DMS53 treated with DMSO at 0.1 percent for 48 hours (cell line): ENCODE results near the gene PLA2G12B.
"Not testable (repeated sequence)": the region's sequence is repeated elsewhere in the genome, so short reads cannot be mapped to it uniquely, and the experiment has no call there.

Source experiments
- DNase-seq: peaks from one replicate; lab custom pipeline; 2025; ENCODE audit not compliant: unreplicated experiment; lab: John Stamatoyannopoulos, UW

The PLA2G12B gene

DNA sequence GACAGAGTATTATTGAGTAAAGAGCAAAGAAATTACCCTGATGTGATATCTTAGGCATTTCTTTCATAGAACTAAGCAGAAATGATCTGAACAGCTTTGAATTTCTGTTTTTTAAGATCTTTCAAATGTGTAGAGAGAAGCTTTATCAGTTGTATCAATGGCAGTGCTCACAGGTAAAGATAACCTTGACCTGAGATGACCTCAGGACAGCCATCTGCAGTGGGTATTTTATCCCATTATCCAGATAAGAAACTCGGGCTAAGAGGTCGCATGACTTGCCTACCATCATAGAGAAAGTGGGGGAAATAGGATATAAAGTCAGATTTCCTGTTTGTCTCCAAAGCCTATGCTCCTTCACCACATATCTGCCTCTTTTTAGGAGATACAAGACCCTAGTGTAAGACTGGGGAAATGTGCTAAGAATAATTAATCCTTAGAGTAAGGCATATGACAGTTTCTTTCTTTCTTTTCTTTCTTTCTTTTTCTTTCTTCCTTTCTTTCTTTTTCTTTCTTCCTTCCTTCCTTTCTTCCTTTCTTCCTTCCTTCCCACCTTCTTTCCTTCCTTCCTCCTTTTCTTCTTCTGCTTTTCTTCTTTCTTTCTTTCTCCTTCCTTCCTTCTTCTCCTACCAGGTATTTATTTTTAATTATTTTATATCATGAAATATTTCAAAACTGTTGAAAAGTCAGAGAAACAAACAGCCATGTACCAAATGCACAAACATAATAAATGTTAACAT, 10.9 kb downstream of the PLA2G12B start:
- DNase-seq: no peak

DNA sequence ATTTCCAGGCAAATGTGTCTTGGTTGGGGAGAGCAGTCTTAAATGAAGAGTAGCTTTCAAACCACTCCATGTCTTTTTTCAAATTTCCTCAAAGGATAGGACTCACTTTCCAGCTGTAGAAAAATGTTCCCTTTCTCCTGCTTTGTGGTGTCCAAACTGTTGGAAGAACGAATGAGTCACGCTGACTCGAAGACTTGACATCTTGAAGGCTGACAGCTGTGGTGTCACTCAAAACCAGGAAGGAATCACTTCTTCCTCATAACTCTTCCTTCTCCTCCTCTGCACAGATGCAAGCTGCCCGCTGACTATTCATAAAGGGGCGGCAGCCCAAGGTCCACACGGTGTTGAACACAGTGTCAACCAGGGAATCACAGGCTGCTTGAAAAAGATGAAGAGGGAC, 19.2 kb downstream of the PLA2G12B start:
- DNase-seq: no peak

DNA sequence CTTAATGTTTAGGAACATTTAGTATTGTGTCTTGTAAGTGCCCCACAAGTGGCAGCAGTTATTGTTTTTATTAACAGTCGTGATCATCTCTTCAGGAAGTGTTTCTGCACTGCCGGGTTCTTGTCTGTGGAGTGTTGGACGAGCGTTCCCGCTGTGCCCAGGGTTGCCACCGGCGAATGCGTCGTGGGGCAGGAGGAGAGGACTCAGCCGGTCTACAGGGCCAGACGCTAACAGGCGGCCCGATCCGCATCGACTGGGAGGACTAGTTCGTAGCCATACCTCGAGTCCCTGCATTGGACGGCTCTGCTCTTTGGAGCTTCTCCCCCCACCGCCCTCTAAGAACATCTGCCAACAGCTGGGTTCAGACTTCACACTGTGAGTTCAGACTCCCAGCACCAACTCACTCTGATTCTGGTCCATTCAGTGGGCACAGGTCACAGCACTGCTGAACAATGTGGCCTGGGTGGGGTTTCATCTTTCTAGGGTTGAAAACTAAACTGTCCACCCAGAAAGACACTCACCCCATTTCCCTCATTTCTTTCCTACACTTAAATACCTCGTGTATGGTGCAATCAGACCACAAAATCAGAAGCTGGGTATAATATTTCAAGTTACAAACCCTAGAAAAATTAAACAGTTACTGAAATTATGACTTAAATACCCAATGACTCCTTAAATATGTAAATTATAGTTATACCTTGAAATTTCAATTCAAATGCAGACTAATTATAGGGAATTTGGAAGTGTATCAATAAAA, 22.2 kb downstream of the PLA2G12B start:
- no peak for DNase-seq

DNA sequence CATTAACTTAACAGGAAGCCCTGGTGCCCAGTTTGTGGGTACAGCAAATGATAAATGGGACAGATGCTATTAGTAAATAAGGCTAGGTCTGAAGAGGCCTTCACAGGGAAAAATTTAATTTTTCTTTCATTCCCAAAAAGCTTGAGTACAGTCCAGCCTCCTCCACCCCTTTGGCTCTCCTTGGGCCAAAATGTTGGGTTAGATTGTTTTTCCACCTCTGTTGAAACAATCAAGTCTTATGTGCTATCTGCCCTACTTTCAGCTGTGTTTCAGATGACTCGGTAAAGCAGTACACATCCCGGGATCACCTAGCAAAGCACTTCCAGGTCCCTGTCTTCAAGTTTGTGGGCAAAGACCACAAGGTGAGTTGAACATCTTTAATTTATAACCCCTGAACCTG, 24.3 kb downstream of the PLA2G12B start:
- no peak for DNase-seq

DNA sequence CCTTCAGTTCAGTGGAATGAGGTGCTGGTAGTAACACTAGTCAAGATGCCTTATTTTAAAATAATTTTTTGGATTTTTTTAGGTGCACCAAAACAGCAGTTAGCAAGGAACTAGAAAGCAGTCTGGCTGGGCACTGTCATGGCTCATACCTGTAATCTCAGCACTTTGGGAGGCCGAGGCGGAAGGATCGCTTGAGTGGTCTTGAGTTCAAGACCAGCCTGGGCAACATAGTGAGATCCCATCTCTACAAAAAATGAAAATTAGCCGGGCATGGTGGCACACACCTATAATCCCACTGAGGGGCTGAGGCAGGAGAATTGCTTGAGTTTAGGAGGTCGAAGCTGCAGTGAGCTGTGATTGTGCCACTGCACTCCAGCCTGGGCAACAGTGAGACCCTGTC, 25.8 kb downstream of the PLA2G12B start:
- no peak for DNase-seq

DNA sequence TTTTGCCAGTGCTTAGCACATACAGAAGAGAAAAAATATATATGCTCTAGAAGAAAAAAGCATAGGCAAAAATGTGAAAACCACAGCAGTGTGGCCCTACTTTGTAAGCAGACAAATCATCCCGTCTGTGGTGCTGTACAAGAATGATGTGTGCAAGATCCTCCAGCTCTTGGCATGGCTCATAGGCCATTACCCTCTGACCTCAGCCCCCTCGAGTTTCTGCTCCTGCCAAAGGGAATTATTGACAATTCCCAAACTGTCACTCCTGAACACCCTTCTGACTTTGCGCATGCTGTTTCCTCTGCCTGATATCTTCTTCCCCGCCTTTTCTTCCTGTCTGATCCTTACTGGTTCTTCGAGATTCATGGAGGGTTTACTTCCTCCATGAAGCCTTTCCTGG, 27.1 kb downstream of the PLA2G12B start:
- no peak for DNase-seq

DNA sequence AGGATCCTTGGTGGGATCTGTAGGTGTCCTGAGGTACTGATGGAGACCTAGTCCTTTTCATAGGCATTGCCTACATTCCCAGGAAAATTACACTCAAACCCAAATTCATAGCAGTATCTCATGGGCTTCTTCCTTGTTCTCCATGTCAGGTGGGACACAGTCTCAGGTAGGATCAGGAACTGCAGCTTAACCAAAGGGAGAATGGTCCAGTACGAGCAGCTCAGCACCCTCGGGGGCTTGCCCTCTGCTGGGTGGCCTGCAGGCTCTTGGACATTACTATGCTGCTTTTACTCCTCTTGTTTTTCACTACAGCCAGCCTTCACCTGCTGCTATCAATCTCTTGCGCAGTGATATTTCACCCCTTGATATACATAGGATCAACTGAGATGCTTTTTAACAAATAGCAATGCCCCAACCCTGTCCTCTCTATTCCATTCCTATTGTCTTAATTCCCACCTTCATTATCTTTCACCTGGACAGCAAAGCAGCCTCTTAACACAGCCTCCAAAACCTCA, 28.6 kb downstream of the PLA2G12B start:
- DNase-seq: no peak

DNA sequence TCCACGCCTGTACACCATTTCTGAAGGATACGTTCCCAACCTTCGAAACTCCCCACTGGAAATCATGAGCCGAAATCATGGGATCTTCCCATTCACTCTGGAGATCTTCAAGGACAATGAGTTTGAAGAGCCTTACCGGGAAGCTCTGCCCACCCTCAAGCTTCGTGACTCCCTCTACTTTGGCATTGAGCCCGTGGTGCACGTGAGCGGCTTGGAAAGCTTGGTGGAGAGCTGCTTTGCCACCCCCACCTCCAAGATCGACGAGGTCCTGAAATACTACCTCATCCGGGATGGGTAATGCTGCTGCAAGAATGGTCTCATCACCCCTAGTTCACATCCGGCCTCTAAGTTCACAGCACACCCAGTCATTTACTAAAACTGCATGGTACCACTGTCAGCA, 30.3 kb downstream of the PLA2G12B start:
- no peak for DNase-seq

DNA sequence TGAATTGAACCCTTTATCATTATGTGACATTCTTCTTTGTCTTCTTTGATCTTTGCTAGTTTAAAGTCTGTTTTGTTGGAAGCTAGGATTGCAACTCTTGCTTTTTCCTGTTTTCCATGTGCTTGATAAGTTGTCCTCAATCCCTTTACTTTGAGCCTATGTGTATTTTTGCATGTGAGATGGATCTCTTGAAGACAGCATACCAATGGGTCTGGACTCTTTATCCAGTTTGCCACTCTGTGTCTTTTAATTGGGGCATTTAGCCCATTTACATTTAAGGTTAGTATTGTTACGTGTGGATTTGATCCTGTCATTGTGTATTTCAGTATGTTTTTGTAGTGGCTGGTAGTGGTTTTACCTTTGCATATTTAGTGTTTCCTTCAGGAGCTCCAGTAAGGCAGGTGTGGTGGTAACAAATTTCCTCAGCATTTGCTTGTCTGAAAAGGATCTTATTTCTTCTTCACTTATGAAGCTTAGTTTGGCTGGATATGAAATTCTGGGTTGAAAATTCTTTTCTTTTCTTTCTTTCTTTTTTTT, 33.4 kb downstream of the PLA2G12B start:
- not testable (repeated sequence) for DNase-seq

DNA sequence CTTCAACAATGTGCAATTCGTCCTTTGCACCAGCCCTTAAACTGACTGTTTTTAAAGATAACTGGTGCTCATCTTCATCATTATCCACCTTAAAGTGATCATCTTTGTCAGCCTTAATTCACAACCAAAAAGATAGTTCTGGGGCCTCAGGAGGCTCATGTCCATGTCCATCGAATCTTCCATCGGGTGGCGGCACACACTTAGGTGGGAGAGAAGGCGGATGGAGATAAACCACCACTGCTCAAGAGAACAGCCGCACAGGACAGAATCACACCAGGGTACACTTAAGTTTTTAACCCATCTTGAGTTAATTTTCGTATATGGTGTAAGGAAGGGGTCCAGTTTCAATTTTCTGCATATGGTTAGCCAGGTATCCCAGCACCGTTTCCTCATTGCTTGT, 36.3 kb downstream of the PLA2G12B start:
- no peak for DNase-seq

DNA sequence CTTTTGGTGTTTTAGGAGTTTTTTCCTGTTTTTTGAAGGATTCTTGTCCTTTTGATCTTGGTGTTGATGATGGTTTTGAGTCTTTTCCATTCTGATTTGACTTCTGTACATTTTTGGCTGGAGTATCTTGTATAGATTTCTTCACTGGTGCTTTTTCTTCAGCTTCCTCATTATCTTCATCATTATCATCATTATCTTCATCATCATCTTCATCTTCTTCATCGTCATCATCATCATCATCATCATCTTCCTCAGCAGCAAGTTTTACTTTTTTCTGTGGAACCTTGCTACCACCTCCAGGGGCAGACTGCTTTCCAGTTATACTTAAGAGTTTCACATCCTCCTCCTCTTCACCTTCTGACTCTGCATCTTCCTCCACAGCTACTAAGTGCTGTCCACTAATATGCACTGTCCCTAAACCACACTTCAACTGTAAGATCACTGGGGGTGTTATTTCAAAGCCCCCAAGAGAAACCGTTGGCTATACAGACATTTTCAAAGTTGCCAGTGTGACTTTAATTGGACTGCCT, 36.7 kb downstream of the PLA2G12B start:
- not testable (repeated sequence) for DNase-seq

DNA sequence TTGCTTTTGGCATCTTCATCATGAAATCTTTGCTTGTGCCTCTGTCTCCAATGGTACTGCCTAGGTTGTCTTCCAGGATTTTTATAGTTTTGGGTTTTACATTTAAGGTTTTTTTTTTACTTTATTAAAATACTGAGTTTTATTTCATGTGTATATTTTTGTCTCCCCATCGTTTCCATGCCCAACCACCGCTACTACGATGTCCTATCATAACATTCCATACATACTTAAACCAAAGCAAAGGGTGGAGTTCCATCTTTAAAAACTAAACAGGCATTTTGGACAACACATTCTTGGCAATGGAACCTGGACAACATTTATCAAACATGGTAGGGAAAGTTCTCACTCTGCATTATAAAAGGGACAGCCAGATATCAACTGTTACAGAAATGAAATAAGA, 37.4 kb downstream of the PLA2G12B start:
- DNase-seq: not testable (repeated sequence)

DNA sequence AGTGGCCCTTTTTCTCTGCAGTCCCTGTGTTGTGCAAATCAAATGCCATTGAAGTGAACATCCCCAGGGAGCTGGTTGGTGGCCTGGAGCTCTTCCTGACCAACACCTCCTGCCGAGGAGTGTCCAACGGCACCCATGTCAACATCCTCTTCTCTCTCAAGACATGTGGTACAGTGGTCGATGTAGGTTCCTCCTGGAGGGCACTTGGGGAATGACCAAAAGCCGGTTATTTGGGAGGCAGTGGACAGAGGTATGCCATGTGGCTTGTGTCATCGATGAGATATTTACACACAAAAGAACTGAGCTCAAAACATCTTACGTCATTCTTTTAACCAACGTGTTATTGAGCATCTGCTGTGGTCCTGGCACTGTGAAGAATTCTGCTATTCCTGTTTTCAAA, 41.3 kb downstream of the PLA2G12B start:
- no peak for DNase-seq

DNA sequence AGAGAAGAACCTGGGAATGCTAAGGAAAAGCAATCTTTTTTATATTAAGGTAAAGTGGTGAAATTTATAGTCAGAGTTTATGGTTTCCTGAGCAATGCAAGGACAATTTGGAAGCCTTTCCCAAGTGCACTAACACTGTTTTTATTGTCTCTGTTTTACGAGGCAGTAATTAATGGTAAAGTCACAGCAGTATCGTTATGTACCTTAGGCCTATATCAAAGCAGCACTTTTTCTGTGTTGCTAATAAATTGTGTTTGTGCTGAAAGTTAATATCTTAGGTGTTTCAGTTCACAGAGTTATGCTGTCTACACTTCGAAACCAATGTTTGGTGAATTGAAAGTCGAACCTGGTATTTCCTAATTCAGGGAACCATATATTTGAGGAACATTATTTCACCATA, 41.9 kb downstream of the PLA2G12B start:
- DNase-seq: no peak

DNA sequence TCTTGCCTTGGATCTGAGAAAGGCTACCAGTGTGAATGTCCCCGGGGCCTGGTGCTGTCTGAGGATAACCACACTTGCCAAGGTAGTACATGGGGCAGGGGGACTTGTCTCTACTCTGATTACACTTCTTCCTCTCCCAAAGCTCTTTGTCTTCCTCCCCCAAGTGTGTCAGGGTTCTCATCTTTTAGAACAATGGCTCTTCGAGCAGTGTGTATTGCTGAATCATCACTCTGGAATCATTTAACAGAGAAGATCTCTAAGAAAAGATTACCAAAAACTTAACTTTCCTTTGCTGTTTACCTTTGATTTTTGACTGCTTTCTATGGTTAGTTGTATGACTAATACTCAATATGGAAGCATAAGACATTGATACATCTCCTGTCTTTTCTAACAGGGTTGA, 42.8 kb downstream of the PLA2G12B start:
- no peak for DNase-seq

DNA sequence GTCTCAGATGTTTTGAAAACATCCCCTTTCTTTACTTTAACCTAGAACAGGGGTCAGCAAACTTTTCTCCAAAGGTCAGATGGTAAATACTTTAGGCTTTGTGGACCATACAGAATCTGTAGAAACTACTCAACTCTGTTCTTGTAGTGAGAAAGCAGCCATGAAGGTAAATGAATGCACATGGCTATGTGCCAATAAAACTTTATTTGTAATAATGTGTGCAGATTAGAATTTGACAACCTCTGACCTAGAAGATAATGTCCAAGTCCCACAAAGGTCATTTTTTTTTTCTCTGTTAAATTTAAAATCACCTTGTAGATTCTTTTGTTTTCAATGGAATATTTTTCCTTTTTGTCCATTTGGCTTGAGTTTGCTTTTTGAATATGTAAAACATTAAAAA, 43.9 kb downstream of the PLA2G12B start:
- DNase-seq: no peak

DNA sequence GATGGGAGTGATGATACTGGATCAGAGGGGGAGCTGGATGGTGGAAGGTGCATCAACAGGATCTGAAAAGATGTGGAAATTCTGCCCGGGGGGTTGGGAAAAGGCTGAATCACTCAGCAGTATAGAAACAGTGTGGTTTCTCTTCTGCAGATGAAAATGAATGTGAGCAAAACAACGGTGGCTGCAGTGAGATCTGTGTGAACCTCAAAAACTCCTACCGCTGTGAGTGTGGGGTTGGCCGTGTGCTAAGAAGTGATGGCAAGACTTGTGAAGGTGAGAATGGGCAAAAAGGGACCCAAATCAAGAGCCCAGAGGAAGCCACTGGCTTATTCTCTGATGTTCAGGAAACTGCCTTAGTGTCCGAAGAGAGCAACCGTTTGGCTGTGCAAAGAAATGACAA, 48.2 kb downstream of the PLA2G12B start:
- DNase-seq: no peak

DNA sequence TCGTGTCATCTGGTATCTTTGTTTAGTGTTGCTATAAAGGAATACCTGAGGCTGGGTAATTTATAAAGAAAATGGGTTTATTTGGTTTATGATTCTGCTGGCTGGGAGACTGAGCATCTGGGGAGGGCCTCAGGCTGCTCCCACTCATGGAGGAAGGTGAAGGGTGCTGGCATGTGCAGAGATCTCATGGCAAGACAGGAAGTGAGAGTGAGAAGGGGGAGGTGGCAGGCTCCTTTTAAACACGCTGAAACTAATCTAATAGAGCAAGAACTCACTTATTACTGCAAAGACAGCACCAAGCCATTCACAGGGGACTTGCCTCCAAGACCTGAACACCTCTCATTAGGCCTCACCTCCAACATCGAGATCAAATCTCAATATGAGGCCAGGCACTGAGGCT, 49.8 kb downstream of the PLA2G12B start:
- DNase-seq: no peak

DNA sequence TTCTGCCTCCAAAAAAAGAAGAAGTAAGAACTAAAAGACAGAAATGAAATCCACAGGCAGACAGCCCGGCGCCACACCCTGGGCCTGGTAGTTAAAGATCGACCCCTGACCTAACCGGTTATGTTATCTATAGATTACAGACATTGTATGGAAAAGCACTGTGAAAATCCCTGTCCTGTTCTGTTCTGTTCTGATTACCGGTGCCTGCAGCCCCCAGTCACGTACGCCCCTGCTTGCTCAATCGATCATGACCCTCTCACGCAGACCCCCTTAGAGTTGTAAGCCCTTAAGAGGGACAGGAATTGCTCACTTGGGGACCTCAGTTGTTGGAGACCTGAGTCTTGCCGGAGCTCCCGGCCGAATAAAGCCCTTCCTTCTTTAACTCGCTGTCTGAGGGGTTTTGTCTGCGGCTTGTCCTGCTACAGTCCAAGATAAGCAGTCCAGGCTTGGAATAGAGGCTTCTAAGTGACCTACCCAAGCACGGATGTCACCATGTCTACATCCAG, 50.6 kb downstream of the PLA2G12B start:
- DNase-seq: not testable (repeated sequence)

DNA sequence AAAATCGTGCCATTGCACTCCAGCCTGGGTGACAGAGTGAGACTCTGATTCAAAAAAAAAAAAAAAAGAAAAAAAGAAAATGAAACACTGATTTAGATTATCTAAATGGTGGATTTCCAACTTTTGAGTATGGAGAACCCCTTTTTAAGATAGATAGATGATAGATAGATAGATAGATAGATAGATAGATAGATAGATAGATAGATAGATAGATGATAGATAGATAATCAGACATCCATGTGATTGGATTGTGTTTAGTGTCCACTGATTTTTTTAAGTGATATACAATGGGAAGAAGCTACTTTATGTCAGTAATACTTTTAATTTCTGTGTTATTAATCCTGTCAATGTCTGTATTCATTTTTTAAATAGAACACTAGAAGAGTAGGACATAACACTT, 55.1 kb downstream of the PLA2G12B start:
- no peak for DNase-seq

DNA sequence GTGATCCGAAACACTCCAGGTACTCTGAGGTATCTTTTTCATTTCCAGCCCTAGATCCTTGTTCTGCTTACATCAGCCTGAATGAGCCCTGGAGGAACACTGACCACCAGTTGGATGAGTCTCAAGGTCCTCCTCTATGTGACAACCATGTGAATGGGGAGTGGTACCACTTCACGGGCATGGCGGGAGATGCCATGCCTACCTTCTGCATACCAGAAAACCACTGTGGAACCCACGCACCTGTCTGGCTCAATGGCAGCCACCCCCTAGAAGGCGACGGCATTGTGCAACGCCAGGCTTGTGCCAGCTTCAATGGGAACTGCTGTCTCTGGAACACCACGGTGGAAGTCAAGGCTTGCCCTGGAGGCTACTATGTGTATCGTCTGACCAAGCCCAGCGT, 56.0 kb downstream of the PLA2G12B start:
- no peak for DNase-seq
